Epithelial cell of esophagus (primary cell): ENCODE measurements around the gene HCLS1.
A peak's percentile ranks its signal among the peaks of the same experiment; 100 is the strongest.

Experiments used
- DNase-seq: peaks from one replicate; pipeline ENCODE4 v3.0.0; 2010; ENCODE audit warnings: low read depth
- H3K4me3 ChIP-seq: 2 replicates; pipeline ENCODE4 v1.5.1; 2011; ENCODE audit warnings: mild to moderate bottlenecking, low read length, control low read depth
- CTCF ChIP-seq: IDR thresholded peaks from 2 replicates; pipeline ENCODE4 v1.5.1; 2011; ENCODE audit warnings: low read depth, mild to moderate bottlenecking, low read length, control low read depth, inconsistent platforms; ENCODE audit not compliant: insufficient read depth; ENCODE audit errors: missing control alignments

HCLS1 gene

GRCh38 chr3:121658716-121659435 lies 1.8 kb downstream of the HCLS1 start:
- no peak for DNase-seq
- no peak for TF ChIP-seq CTCF
- no peak overlapping the region for H3K4me3 ChIP-seq

- no peak overlapping the region for H3K4me3 ChIP-seq
- TF ChIP-seq CTCF, result no peak
- no peak for DNase-seq
Observed at GRCh38 chr3:121654493-121655385, 6.0 kb downstream of the HCLS1 start.

- TF ChIP-seq CTCF, result no peak
- DNase-seq, result peak; percentile 49
- H3K4me3 ChIP-seq, result no peak overlapping the region
Observed at GRCh38 chr3:121651684-121652083, 9.0 kb downstream of the HCLS1 start.

GRCh38 chr3:121649645-121650044 lies 11.1 kb downstream of the HCLS1 start:
- peak; percentile 71 for DNase-seq
- no peak for TF ChIP-seq CTCF
- no peak overlapping the region for H3K4me3 ChIP-seq

- DNase-seq, result peak; percentile 39
- H3K4me3 ChIP-seq, result no peak overlapping the region
- TF ChIP-seq CTCF, result no peak
Observed at GRCh38 chr3:121648219-121648958, 12.3 kb downstream of the HCLS1 start.

- H3K4me3 ChIP-seq, result no peak overlapping the region
- no peak for DNase-seq
- TF ChIP-seq CTCF, result no peak
Observed at GRCh38 chr3:121645054-121645453, 15.6 kb downstream of the HCLS1 start.
